ENCODE data around the gene GNPAT. TPM values are rescaled to one million over a fixed set of nuclear protein-coding genes. Genes with fewer than 3 reads are reported as not detected.

Gene GNPAT
- total RNA-seq, 1 experiment from 2014 or later = 42.8 TPM

- TF ChIP-seq SIN3A (IDR thresholded peaks at IDR 0.05; ENCODE audit: low read depth) = no peak
- TF ChIP-seq, protein P1, sequence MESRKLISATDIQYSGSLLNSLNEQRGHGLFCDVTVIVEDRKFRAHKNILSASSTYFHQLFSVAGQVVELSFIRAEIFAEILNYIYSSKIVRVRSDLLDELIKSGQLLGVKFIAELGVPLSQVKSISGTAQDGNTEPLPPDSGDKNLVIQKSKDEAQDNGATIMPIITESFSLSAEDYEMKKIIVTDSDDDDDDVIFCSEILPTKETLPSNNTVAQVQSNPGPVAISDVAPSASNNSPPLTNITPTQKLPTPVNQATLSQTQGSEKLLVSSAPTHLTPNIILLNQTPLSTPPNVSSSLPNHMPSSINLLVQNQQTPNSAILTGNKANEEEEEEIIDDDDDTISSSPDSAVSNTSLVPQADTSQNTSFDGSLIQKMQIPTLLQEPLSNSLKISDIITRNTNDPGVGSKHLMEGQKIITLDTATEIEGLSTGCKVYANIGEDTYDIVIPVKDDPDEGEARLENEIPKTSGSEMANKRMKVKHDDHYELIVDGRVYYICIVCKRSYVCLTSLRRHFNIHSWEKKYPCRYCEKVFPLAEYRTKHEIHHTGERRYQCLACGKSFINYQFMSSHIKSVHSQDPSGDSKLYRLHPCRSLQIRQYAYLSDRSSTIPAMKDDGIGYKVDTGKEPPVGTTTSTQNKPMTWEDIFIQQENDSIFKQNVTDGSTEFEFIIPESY (IDR thresholded peaks at IDR 0.05; ENCODE audit: extremely low read depth, insufficient replicate concordance, low read length) = no peak
- no peak for TF ChIP-seq FOSL1 (IDR thresholded peaks at IDR 0.05; ENCODE audit: low read depth)
- TF ChIP-seq REST (IDR thresholded peaks at IDR 0.05; ENCODE audit: low read depth) = no peak
- no peak for TF ChIP-seq CEBPB (IDR thresholded peaks at IDR 0.05; ENCODE audit: low read depth)
- TF ChIP-seq, protein P2, sequence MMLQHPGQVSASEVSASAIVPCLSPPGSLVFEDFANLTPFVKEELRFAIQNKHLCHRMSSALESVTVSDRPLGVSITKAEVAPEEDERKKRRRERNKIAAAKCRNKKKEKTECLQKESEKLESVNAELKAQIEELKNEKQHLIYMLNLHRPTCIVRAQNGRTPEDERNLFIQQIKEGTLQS (IDR thresholded peaks at IDR 0.05) = no peak
- TF ChIP-seq EGR1 (IDR thresholded peaks at IDR 0.05; ENCODE audit: low read depth) = no peak
- TF ChIP-seq SRF (IDR thresholded peaks at IDR 0.05; ENCODE audit: low read depth) = no peak
- no peak for TF ChIP-seq YY1 (IDR thresholded peaks at IDR 0.05; ENCODE audit: extremely low read depth, insufficient replicate concordance, low read depth, low read length)
- no peak for TF ChIP-seq EZH2phosphoT487 (IDR thresholded peaks at IDR 0.05; ENCODE audit: borderline replicate concordance)
- TF ChIP-seq EZH2 (IDR thresholded peaks at IDR 0.05) = no peak
- TF ChIP-seq ZNF274 (IDR thresholded peaks at IDR 0.05; ENCODE audit: low read depth, low read length) = no peak
- no peak for TF ChIP-seq RAD21 (IDR thresholded peaks at IDR 0.05; ENCODE audit: low read depth)
- no peak for TF ChIP-seq POLR2A (IDR thresholded peaks at IDR 0.05; ENCODE audit: borderline replicate concordance, extremely low read depth, insufficient read depth, insufficient read length)
- TF ChIP-seq TCF7L2 (IDR thresholded peaks at IDR 0.05; ENCODE audit: borderline replicate concordance, extremely low read depth, insufficient read depth, insufficient read length) = no peak
- no TSS peak for BruUV-seq (replicated peaks)
- H3K4me2 ChIP-seq (ENCODE audit: low read length) = no peak overlapping the region
- no peaks in the 10 kb centered on the region for H3K79me2 ChIP-seq (ENCODE audit: insufficient read depth, low read length)
- RAD21 ChIA-PET (ENCODE audit: low non-redundant PET in 1 of 2, low total read pairs in 2 of 2, uncharacterized antibody in 2 of 2, unreplicated experiment in 2 of 2) = no interaction called here
- no peaks in the 10 kb centered on the region for H3K27me3 ChIP-seq (ENCODE audit: insufficient read depth, low read length)
- ATAC-seq (no peak), DNase-seq (ENCODE audit: low read depth, low spot score) (no peak)
- H3K4me3 ChIP-seq (replicated peaks in 1 of 2; ENCODE audit: low read depth in 1 of 2, low read length in 2 of 2) = no peak overlapping the region
- CTCF ChIA-PET = no interaction called here
- no peak overlapping the region for H3K27ac ChIP-seq (ENCODE audit: low read depth, low read length)
- no peaks in the 10 kb centered on the region; a peak in 1 of 4 replicates for H3K9me3 ChIP-seq (ENCODE audit: control insufficient read depth in 1 of 2, insufficient read depth in 1 of 2, low read depth in 1 of 2, low read length in 2 of 2)
- peaks cover 21 to 36% of the 10 kb centered on the region in 2 experiments for H3K36me3 ChIP-seq (ENCODE audit: control insufficient read depth in 1 of 2, insufficient read depth in 2 of 2, low read length in 2 of 2)
- no peaks in the 10 kb centered on the region for H3K4me1 ChIP-seq (ENCODE audit: control insufficient read depth in 1 of 2, insufficient read depth in 2 of 2, low read length in 2 of 2)
- H4K20me1 ChIP-seq (ENCODE audit: insufficient read depth) = no peaks in the 10 kb centered on the region
- intact Hi-C loops (cut with micrococcal nuclease) = no loop called here
- H3K9ac ChIP-seq (ENCODE audit: low read length) = no peak overlapping the region
- H2AFZ ChIP-seq (ENCODE audit: low read depth, low read length, poor library complexity, severe bottlenecking) = no peak overlapping the region
- POLR2A ChIA-PET = no interaction called here
- H3K9me2 ChIP-seq (ENCODE audit: insufficient read depth) = no peaks in the 10 kb centered on the region
These were observed 24.4 kb downstream of the GNPAT start for GRCh38 chr1:231265379-231265778.
